Left renal pelvis (tissue), 4 donors: ENCODE measurements around the gene LIMCH1. TPM values are rescaled to one million over a fixed set of nuclear protein-coding genes. Genes with fewer than 3 reads are reported as not detected.

Experiments used
- DNase-seq, 4 donors: peaks; one replicate each; pipeline ENCODE4 v3.0.0-alpha.2; 2013; ENCODE audit warnings: low read depth in 4 of 4, low spot score in 3 of 4
- polyA plus RNA-seq, 4 donors: library from polyadenylated mRNA; unstranded; fragments of 120-200 nt; gene quantifications; one replicate each; pipeline ENCODE4 v1.2.1, GENCODE V29; 2013; ENCODE audit not compliant: insufficient read length in 4 of 4

Gene LIMCH1
- polyA plus RNA-seq, 4 donors, result 42.6 to 125 (median 105) TPM

DNA sequence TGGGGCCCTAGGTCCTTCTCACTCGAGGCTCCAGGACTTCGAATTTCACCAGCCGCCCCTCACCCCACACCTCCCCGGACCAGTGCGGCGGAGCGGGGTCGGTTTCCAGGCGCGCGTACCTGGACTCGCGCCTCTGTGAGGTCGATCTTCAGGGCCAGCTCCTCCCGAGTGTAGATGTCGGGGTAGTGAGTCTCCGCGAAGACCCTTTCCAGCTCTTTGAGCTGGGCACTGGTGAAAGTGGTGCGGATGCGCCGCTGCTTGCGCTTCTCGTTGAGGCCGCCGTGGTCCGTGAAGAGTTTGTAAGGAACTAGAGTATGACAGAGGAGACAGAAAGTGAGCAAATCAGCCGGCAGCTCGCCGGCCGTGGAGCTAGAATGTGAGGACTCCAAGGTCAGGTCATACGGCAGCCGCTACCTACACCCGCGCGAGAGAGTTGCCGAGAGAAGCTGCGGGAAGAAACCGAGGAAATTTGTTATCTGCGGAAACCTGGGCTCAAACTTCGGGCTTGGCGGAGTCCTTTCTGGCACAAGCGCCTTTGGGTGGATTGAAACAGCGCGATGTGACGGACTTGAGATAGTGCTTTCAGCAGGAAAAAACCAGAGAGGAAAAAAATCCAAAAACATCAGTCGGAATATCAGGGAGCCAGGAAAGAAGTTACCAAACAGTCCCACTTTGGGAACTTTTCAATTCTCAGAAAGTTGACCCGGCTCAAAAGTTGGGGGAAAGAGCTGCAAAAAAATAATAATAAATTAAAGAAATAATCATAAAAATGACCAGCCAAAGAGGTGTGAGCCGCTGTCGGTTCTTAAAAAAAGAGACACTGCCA lies 209.5 kb downstream of the LIMCH1 start:
- DNase-seq, result no peak

DNA sequence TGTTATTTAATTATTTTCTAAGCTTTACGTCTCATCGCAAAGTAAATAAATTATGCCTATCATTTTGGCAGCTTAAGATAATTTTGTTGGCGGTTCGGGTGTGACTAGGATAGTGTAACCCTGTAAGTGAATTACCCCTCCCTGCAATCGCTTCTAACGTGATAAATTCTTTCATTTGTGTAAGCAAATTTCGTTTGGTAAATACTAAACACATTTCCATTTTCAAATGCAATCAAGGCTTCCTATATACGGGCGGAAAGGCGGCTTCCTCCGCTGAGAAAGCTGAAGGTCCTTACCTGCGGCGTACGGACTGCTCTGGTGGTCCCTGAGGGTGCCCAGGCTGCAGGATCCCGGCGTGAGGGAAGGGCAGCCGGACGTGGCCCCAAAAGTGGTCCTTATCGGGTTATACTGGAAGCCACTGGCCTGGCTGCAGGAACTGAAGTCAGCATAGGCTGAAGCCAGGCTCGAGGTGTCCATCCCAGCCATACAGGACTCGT lies 210.2 kb downstream of the LIMCH1 start:
- DNase-seq, result no peak

DNA sequence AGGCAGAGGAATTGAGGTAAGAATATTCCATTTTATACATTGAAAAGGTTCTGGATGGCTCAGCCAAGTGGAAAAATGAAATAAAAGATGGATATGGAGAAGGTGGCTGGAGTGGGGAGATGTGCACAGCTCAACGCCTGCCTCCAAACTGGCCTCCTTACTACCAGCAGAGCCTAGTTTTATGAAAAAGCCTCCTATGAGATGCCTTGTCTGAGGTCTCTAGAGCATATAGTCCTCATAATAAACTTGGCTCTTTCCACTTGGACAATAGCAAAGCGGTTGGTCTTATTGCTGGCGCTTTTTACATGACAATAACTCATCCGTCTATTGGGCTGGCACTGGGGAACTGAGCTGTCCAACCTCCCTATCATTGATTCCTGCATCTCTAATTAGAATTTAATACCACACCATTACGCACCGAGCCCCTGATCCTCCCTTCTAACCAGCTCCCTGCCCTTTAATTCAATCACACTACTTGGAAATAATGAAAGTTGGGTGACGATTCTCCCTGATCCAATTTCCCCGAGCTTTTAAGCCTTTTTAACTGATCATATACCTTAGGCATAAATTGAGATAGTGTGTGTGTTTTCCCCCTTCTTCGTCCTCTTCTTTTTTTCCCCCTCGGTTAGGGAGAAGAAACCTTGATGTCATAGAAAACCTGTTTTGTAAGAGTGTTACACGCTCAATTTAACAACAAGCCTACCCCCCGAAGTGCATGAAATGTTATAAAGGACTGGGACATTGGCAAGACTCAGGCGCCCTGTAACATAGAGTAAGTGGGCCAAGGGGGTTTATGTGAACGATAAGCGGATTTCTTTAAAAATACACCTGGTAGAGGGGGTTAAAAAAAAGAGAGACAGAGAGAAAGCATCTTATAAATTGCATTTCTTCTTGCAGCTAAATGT lies 210.9 kb downstream of the LIMCH1 start, which contains the start of gene PHOX2B:
Gene PHOX2B, minus strand, starts transcription at position 155 of the 905 bp plus-strand sequence. Its CDS starts 115 bp downstream, at position 40.
- DNase-seq, result no peak

DNA sequence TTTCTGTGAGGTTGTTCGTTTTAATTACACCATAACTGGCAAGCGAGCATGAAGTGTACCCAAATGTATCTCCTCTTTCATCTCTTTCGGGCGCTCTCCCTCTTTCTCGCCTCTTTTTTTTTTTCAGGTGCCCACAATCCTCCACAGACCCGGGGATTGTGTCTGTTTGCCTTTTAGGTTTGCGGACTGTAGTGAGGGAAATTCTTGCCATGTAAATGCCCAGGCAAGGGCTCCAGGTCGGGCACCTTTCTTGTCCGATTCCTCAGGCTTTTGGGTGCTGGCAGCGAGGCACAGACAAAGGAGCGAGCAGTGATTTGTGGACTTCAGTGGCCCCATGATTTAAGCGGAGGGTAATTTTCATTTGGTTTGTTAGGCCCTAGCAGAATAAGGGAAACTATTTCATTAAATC lies 211.7 kb downstream of the LIMCH1 start:
- no peak for DNase-seq

Other genes starting within 250 kb of the LIMCH1 start
- gene PHOX2B, start 210.6 kb downstream of the LIMCH1 start, polyA plus RNA-seq, result under 1 TPM; 0.06 to 0.52 (median 0.21) TPM